SK-N-SH (cell line): Measurements from ENCODE around the gene STX3. TPM values are rescaled to one million over a fixed set of nuclear protein-coding genes. Genes with fewer than 3 reads are reported as not detected.

Experiments
- CTCF ChIA-PET: fragments of 300-600, 350-600 bp; formaldehyde crosslinking; extraction: SDS; loops from one replicate; lab custom pipeline; 2021; lab: Yijun Ruan, JAX
- POLR2A ChIA-PET: fragments of 350-600 bp; sonication (Branson Sonifier 250); formaldehyde crosslinking; extraction: SDS; loops from one replicate; lab custom pipeline; 2020; ENCODE audit warnings: antibody characterized with exemption, inconsistent platforms; lab: Yijun Ruan, JAX
- DNase-seq: peaks from one replicate; pipeline ENCODE4 v3.0.0; 2012
- H2AFZ ChIP-seq: fragments of 200-600 bp; sonication (generic); 2 replicates; pipeline ENCODE4 v1.8.1; 2016; ENCODE audit warnings: antibody characterized with exemption, mild to moderate bottlenecking, low read depth
- H3F3A ChIP-seq: fragments of 200-600 bp; sonication (generic); replicated peaks from 2 replicates; pipeline ENCODE3; 2016; ENCODE audit warnings: antibody characterized with exemption, mild to moderate bottlenecking; ENCODE audit not compliant: insufficient read depth
- H3K27ac ChIP-seq, 2 experiments: fragments of 200-500 bp in 1 of 2; fragments of 200-600 bp in 1 of 2; sonication (Bioruptor generic) in 1 of 2; sonication (generic), shearing (Covaris generic) in 1 of 2; 2 replicates each; pipeline versions ENCODE4 v1.5.1 to v1.6.1; 2014 to 2016; ENCODE audit warnings: low read depth in 2 of 2, inconsistent platforms in 1 of 2, low read length in 1 of 2, mild to moderate bottlenecking in 1 of 2, mixed read lengths in 1 of 2
- H3K27me3 ChIP-seq: fragments of 200-600 bp; sonication (generic), shearing (Covaris generic); 2 replicates; pipeline ENCODE4 v1.6.1; 2016; ENCODE audit warnings: mixed run types; ENCODE audit not compliant: insufficient read depth
- H3K36me3 ChIP-seq, 2 experiments: fragments of 200-500 bp in 1 of 2; fragments of 200-600 bp in 1 of 2; sonication (Bioruptor generic) in 1 of 2; sonication (generic) in 1 of 2; replicated peaks in 1 of 2; 2 replicates each; pipeline versions ENCODE3 to v1.5.1; 2014 to 2016; ENCODE audit warnings: low read length in 1 of 2, mild to moderate bottlenecking in 1 of 2; ENCODE audit not compliant: insufficient read depth in 2 of 2, control insufficient read depth in 1 of 2
- H3K4me1 ChIP-seq, 2 experiments: fragments of 200-500 bp in 1 of 2; fragments of 200-600 bp in 1 of 2; sonication (Bioruptor generic) in 1 of 2; sonication (generic), shearing (Covaris generic) in 1 of 2; 2 replicates each; pipeline versions ENCODE4 v1.5.1 to v1.6.1; 2014 to 2016; ENCODE audit warnings: low read depth in 1 of 2, low read length in 1 of 2, mixed run types in 1 of 2; ENCODE audit not compliant: insufficient read depth in 2 of 2, control insufficient read depth in 1 of 2
- H3K4me2 ChIP-seq: fragments of 200-600 bp; sonication (generic), shearing (Covaris generic); 2 replicates; pipeline ENCODE4 v1.6.1; 2017; ENCODE audit warnings: mixed run types
- H3K4me3 ChIP-seq, 2 experiments: fragments of 200-500 bp in 1 of 2; fragments of 200-600 bp in 1 of 2; sonication (Bioruptor generic) in 1 of 2; sonication (generic), shearing (Covaris generic) in 1 of 2; 2 replicates each; pipeline versions ENCODE4 v1.5.1 to v1.8.1; 2014 to 2016; ENCODE audit warnings: low read depth in 2 of 2, inconsistent platforms in 1 of 2, low read length in 1 of 2, mild to moderate bottlenecking in 1 of 2, mixed read lengths in 1 of 2, moderate library complexity in 1 of 2
- H3K79me2 ChIP-seq: fragments of 200-600 bp; sonication (generic); 2 replicates; pipeline ENCODE4 v1.8.1; 2017; ENCODE audit warnings: mild to moderate bottlenecking; ENCODE audit not compliant: insufficient read depth
- H3K9ac ChIP-seq: fragments of 200-600 bp; sonication (generic); 2 replicates; pipeline ENCODE4 v1.6.1; 2017; ENCODE audit warnings: mixed run types
- H3K9me2 ChIP-seq: fragments of 200-600 bp; sonication (generic); 2 replicates; pipeline ENCODE4 v1.6.1; 2017; ENCODE audit warnings: mixed run types
- H3K9me3 ChIP-seq: fragments of 200-600 bp; sonication (generic); 2 replicates; pipeline ENCODE4 v1.6.1; 2017; ENCODE audit warnings: mixed run types, mild to moderate bottlenecking, moderate library complexity
- H4K20me1 ChIP-seq: fragments of 200-600 bp; sonication (generic); 2 replicates; pipeline ENCODE4 v1.6.1; 2017; ENCODE audit warnings: mild to moderate bottlenecking, mixed run types; ENCODE audit not compliant: insufficient read depth
- CTCF ChIP-seq: fragments of 200-600 bp; sonication (generic); IDR thresholded peaks from 2 replicates; pipeline ENCODE4 v1.6.1; 2017; ENCODE audit warnings: antibody characterized with exemption, mild to moderate bottlenecking, moderate library complexity
- EP300 ChIP-seq, 2 experiments: IDR thresholded peaks; 2 replicates each; pipeline versions ENCODE4 v1.4.0 to v1.6.1; 2012; ENCODE audit warnings: borderline replicate concordance in 1 of 2, low read depth in 1 of 2, low read length in 1 of 2
- EZH2phosphoT487 ChIP-seq: fragments of 200-600 bp; sonication (generic); IDR thresholded peaks from 2 replicates; pipeline ENCODE4 v1.6.1; 2017; ENCODE audit warnings: low read depth, mixed run types, mild to moderate bottlenecking, antibody characterized with exemption, moderate library complexity, borderline replicate concordance
- FOSL2 ChIP-seq: IDR thresholded peaks from 2 replicates; pipeline ENCODE4 v1.4.0; 2012; ENCODE audit warnings: low read depth, mild to moderate bottlenecking, moderate library complexity, borderline replicate concordance
- MEF2A ChIP-seq: IDR thresholded peaks from 2 replicates; pipeline ENCODE4 v1.4.0; 2012; ENCODE audit warnings: low read depth, borderline replicate concordance
- MXI1 ChIP-seq: IDR thresholded peaks from 2 replicates; pipeline ENCODE4 v1.6.1; 2012; ENCODE audit warnings: mild to moderate bottlenecking, low read depth, low read length, improper control_type of control experiment
- REST ChIP-seq: IDR thresholded peaks from 2 replicates; pipeline ENCODE4 v1.6.1; 2012; ENCODE audit warnings: mild to moderate bottlenecking, low read depth, low read length, moderate library complexity
- RXRA ChIP-seq: IDR thresholded peaks from 2 replicates; pipeline ENCODE4 v1.4.0; 2012; ENCODE audit warnings: low read depth, mild to moderate bottlenecking, borderline replicate concordance
- SMC3 ChIP-seq: IDR thresholded peaks from 2 replicates; pipeline ENCODE4 v1.6.1; 2012; ENCODE audit warnings: low read depth, low read length, improper control_type of control experiment
- USF1 ChIP-seq: IDR thresholded peaks from 2 replicates; pipeline ENCODE4 v1.4.0; 2012; ENCODE audit warnings: low read depth, borderline replicate concordance
- WGBS: methylation state at CpG from one replicate; pipeline ENCODE4 v1.1.6; 2017; ENCODE audit warnings: low lambda C conversion rate; 5-methylcytosine and 5-hydroxymethylcytosine counted together
- polyA plus RNA-seq, 3 experiments: library from polyadenylated mRNA; depleted of rRNA; stranded (reverse); fragments of >200 nt; gene quantifications; 2 replicates each; pipeline ENCODE4 v1.2.3, GENCODE V29; 2012

STX3 gene
- polyA plus RNA-seq, 1 of the 3 experiments (the other 2 are of a cell fraction): 21.4 TPM

GRCh38 chr11:59778122-59778521 is 22.9 kb downstream of the STX3 start:
- POLR2A ChIA-PET: no interaction called here

GRCh38 chr11:59779487-59779886 is 24.3 kb downstream of the STX3 start:
- POLR2A ChIA-PET: no interaction called here
- H3F3A ChIP-seq: peaks cover 6% of the 10 kb centered on the region
- H3K4me3 ChIP-seq: no peak overlapping the region
- no peaks in the 10 kb centered on the region for H3K27me3 ChIP-seq
- H3K9ac ChIP-seq: no peak overlapping the region
- H3K79me2 ChIP-seq: peaks cover 20% of the 10 kb centered on the region; the same call in 1 of the 2 replicates
- peaks cover 0 to 13% of the 10 kb centered on the region in 2 experiments; a peak in 1 of 4 replicates for H3K4me1 ChIP-seq
- CTCF ChIA-PET: interaction anchor here (1.7 kb wide), 1 partner anchor 22 kb away, joined by 4 read pairs; no protein-coding TSS in a partner anchor
- H3K9me3 ChIP-seq: no peaks in the 10 kb centered on the region
- H2AFZ ChIP-seq: no peak overlapping the region
- TF ChIP-seq FOSL2: no peak
- no peak for TF ChIP-seq MXI1
- TF ChIP-seq RXRA: no peak
- TF ChIP-seq USF1: no peak
- TF ChIP-seq EZH2phosphoT487: no peak
- TF ChIP-seq REST: no peak
- no peak for DNase-seq
- peaks cover 20% of the 10 kb centered on the region; the same call in 1 of the 2 replicates for H4K20me1 ChIP-seq
- H3K36me3 ChIP-seq: peaks cover 2 to 37% of the 10 kb centered on the region in 2 experiments
- 40% methylated on average over 1 of the region's 1 CpG for WGBS
- H3K4me2 ChIP-seq: no peak overlapping the region
- H3K27ac ChIP-seq: no peak overlapping the region
- H3K9me2 ChIP-seq: no peaks in the 10 kb centered on the region

More at GRCh38 chr11:59778122-59778521, 22.9 kb downstream of the STX3 start:
- H4K20me1 ChIP-seq: peaks cover 21% of the 10 kb centered on the region; the same call in 1 of the 2 replicates
- CTCF ChIA-PET: interaction anchor here (2.3 to 3.3 kb wide), 2 partner anchors 23 to 24 kb away, joined by 7 to 16 read pairs; no protein-coding TSS in a partner anchor
- H3K27me3 ChIP-seq: no peaks in the 10 kb centered on the region
- H3K4me1 ChIP-seq: peaks cover 0 to 13% of the 10 kb centered on the region in 2 experiments; a peak in 1 of 4 replicates
- no peak overlapping the region for H3K4me3 ChIP-seq
- no peak for DNase-seq
- H3K79me2 ChIP-seq: peaks cover 10% of the 10 kb centered on the region; the same call in 1 of the 2 replicates
- no peak overlapping the region for H3K9ac ChIP-seq
- TF ChIP-seq SMC3 (no peak), MEF2A (no peak), EP300 (IDR thresholded peaks at IDR 0.05; ENCODE audit: borderline replicate concordance in 1 of 2, low read depth in 1 of 2, low read length in 1 of 2) (no peak), CTCF (no peak)
- no peak overlapping the region for H3K27ac ChIP-seq
- no peak overlapping the region for H2AFZ ChIP-seq
- H3K9me2 ChIP-seq: no peaks in the 10 kb centered on the region
- H3K4me2 ChIP-seq: no peak overlapping the region
- H3F3A ChIP-seq: peaks cover 6% of the 10 kb centered on the region
- 95% methylated on average over 2 of the region's 2 CpGs for WGBS
- H3K9me3 ChIP-seq: no peaks in the 10 kb centered on the region
- H3K36me3 ChIP-seq: peaks cover 2 to 37% of the 10 kb centered on the region in 2 experiments
